Inflammatory macrophage treated with lipopolysaccharide for 1 hour (primary cell): Measurements from ENCODE around the gene MATN1.

Experiments used
- DNase-seq, 2 donors: peaks; one replicate each; pipeline ENCODE4 v3.0.0-alpha.2; 2020 to 2022

Gene MATN1

DNA sequence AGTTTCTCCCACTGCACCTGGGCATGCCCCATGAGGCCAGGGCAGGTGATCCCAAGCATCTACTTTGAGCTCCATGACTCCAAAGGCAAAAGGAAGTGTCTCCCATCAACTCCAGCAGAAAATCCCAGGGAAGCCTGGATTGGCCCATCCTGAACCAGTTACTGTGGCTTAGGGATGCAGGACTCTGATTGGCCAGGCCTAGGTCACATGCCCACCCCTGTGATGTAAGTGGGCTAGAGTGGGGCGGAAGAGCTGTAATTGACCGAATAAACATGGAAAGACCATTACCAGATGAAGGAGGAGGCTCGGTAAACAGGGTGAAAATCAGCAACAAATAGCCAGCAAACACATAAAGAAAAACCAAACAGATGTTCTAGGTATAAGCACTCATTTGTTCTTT, 45.2 kb downstream of the MATN1 start:
- no peak for DNase-seq

DNA sequence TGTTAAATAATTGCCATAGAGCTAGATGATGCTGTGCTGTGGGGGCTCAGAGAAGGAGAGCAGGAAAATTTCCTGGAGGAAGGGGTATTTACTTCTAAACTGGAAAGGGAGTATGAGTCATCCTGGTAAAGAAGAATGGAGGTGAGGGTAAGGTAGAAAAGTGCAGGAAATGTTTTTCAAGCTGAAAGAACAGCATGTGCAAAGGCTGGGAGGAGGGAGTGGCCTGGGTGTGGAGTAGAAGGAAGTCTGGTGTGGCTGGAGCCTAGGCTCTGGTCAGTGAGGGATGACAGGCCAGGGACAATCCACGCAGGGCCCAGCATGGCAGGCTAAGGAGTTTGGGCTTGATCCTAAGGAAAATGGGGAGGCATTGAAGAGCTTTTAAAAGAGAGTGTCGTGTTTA, 45.9 kb downstream of the MATN1 start:
- DNase-seq: no peak

DNA sequence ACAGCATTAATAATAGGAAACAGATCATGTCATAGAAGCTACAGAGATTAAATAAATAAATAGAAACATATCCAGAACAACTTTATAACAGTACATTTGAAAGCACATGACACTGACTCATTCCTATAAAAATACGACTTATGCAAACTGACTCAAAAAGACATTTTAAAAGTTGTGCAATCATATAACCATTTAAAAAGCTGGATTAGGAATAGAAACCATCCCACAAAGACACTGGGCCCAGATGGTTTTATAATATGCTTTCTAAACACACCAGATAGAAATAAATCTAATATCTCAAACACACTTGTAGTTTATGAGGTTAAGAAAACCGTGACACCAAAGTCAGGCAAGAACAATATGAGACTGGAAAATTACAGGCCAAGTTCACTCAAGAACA, 47.6 kb downstream of the MATN1 start:
- peak; percentile 51 to 54 for DNase-seq

DNA sequence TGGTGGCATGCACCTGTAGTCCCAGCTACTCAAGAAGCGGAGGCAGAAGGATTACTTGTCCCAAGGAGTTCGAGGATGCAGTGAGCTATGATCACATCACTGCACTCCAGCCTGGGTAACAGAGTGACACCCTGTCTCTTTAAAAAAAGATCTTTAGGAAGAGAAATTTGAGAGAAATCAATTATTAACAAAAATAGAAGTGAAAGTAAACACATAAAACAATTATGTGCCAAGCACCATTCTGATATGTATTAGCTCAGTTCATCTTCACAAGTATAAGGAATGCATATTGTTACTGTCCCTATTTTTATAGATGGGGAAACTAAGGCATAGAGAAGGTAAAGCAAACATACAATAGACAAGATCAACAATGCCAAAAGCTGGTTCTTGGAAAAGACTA, 48.1 kb downstream of the MATN1 start:
- peak in 1 of 2 donors; percentile 0 for DNase-seq

DNA sequence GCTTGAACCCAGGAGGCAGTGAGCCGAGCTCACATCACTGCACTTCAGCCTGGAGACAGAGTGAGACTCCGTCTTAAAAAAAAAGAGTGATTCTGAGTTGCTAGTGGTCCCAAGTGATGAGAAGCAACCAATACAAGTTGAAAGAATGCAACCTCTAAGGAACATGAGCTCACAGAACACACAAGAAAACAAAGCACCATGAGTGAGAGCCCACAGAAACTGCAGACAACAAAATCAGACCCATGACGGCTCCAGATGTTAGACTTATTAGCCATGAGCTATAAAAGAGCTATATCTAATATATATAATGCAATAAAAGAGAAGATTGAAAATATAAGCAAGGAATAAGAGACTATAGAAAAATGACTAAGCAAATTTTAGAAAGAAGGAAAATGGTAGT, 50.0 kb downstream of the MATN1 start:
- DNase-seq: no peak

DNA sequence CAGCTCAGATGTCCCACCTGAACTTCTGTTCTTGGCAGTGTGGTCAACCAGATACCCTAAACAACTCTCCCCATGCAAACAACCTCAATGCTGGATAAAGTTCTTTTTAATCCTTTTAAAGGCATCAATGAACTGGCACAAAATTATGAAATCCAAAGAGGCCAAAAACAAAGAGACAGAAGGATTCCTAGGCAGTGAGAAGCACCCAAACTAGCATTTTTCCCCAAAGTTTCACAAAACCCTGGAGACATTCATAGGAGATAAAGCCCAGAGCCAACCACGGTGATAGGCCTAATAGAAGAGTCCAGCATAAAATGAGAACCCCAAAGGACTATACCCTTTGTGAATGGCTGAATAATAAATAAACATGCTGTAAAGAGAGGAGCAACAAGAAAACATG, 50.7 kb downstream of the MATN1 start:
- no peak for DNase-seq

DNA sequence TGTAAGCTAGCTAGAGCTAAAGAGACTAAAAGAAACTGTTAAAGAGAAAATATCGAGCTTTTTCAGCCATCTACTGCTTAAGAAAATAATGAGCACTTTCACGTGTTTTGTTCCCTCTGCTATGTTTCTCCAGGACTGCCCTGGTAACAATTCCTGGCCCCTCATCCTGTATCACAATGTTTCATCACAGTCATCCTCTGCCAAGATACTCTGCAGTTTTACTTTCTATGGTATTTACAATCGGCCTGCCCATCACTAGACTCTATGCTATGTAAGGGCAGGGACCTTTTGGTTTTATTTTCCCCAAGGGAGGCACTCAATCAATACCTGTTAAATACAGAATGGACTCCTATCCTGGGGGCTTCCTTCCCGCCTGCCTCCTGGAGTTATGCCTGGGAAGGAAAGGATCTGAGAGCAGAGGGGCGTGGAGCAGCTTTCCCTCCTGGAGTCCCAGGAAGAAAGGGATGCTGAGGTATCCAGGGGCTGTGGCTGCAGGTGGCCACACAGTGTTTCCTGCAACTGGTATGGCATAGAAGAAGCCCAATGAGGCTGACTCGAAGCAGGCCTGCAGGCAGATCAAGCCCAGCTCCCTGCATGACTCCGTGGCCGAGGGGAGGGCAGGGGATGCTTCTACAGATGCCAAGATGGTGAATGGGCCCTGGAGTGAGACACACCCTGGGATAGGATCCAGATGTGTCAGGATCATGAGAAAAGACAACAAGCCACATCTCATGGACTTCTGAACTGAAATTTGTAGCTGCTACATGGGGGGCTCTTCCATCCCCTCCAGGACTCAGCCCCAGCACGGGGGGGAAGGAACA, 52.9 kb downstream of the MATN1 start:
- no peak for DNase-seq

DNA sequence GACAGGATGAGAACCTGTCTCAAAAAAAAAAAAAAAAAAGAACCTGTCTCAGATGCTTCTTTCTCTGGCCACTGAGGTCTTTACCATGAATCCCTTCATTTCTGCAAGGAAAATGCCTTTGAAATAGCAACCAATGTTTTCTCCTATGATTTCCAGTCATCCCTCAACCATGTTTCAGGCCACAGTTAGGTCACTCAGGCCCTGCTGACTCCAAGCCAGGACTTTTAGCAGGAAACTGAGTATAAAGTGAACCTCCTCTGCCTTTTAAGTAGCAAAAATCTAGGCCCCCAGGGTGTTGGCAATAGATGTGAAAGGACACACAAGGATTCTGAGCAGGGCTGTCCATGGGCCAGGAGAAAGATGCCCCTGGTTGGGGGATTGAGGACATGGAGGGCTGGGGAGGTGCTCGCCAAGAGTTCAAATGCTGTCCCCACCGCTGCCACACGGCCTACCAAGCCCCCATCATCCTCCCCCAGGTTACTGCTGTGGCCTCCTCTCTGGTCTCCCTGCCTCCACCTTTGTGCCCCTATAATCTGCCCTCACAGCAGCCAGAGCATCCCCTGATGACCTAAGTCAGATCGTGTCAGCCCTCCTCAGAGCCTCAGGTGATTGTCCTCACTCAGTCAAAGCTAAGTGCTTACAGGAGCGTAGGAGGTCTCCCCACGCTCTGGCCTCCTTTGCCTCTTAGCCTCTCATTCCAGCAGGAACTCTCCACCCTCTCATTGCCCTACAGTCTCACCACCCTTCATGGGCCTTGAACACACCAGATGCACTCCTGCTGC, 54.6 kb downstream of the MATN1 start:
- no peak for DNase-seq

DNA sequence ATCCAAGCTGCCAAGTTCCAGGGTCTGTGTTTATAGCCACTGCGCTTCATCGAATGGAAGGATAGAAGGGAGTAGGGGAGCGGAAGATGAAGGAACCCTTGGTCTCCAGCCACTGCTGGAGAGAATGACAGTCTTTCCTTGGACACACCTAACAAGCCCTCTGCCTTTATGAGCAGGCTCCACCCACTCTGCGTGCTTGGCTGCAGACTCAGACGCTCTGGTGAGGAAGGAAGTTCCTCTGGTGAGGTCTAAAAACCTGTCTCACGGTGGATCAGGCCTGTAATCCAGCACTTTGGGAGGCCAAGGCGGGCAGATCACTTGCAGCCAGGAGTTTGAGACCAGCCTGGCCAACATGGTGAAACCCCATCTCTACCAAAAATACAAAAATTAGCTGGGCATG, 55.4 kb downstream of the MATN1 start:
- no peak for DNase-seq

DNA sequence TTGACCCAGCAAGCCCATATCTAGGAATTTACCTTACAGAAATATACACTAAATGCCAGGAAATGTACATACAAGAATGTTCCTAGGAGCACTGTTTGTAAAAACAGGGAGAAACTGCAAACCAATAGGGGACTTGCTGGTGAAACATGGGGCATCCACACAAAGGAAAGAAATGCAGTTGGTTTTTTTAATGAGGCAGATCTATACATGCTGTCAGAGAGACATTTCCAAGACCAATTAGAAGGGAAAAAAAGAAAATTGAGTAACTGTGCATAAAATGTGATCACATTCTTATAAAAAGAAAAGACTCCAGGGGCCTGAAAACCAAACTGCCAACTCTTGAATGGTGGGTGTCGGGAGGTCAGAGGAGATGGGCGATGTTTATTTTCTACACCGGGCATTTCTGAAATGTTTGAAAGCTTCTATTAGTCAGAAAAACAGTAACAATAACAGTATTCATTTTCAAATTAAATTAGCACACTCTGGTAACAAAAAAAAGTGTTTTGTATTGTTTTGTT, 56.6 kb downstream of the MATN1 start:
- DNase-seq: no peak

DNA sequence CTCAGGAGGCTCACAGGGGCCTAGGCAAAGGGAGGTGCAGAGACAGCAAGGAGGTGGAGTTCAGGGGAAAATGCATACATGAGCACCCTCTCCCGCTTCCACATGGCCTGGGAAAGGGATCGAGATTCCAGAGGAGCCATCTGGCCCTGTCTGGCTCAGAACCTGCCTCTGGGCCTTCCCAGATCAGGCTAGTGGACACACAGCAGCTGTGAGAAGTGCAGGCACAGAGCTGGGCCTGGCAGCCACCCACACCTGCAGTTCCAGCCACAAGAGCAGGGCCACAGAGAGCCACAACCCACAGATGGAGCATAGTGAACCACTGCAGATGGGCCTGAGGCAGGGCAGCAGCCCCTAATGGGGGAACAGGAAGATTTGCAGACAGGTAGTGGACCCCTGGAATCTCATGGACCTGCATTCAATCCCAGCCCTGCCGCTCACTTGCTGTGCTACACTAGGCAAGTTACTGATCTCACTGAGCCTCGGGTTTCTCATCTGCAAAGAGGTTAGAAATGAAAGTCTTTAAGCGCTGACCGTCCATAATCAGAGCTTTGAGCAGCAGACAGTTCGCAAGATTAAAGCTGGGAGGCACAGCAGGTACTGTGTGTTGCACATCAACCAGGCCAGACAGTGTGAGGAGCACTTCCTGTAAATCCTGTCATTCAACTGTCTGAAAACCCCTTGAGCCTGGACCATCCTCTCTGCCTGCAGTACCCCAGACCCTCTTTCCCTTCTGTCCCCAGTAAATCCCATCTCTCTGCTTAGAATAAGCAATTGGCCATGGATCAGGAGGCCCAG, 58.0 kb downstream of the MATN1 start:
- DNase-seq: no peak

DNA sequence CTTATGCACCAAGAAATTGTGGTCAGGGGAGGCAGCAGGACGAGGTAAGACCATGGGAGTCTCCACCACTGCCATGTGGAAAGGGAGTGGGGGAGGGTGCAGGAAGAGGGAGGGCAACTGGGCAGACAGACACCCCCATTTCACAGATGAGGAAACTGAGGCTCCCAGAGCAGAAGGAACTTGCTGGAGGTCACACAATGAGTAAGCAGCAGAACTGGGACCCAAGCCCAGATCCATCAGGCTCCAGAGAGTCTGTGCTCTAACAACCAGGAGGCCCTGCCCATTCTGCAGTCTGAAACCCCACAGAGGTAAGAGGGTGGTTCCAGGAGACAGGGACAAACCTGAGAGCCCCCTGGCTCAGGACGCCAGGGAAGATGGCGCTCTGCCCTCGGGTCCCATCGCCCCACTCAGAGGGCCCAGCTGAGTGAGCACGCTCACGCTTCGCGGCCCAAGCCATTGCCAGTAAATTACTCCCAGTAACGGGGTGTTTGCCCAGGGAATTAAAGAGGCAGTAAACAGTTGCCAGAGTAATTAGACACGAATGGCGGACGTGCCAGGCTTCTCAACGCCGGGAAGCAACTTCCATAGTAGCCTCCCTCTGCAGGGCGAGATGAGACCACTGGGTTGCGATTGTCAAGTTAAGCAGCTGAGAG, 59.2 kb downstream of the MATN1 start:
- DNase-seq: no peak

DNA sequence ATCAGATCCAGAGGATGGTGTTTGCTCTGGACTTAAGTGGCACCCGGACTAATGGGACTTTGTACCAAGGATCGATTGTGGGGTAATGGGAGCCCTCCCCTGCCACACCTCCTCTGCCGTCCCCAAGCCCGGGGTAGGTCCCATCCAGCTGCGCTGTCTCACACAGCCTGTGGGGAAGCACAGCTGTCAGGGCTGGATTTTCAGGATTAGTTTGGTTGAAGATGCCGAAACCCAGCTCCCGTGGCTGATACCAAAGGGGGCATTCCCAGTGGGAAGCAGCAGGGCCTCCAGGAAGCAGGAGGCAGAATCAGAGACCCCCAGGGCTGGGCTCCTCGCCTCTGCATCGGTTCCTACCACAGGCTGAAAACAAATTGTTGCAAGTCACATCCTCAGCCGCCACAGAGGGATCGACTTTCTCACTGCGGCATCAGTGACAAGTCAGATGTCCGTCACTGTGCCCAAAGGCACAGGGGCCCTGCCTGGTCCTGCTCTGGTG, 59.7 kb downstream of the MATN1 start:
- DNase-seq: no peak

DNA sequence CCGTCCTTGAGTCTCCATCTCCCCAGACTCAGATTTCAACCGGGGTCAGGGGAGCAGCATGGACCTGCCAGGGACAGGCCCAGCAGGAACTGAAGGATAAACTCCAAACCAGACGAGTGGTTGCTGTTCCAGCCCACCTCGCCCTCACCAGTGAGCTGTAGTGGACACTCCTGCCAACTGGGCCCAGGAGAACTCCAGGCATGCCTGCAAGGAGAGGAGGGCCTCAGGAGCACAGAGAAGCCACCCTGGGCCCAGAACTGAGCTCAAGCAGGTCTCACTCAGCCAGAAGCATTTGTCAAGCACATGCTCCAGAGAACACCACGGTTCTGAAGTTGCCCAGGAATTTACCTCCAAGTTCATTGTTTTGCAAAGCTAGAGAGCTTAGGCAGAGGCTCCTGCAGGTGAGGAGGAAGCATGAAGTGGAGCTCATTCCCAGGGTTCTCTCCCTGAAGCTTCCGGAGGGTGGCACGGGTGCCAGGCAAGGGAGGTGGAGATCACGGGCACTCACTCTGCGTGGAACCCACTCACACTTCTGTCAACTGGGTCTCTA, 61.0 kb downstream of the MATN1 start:
- DNase-seq: no peak

DNA sequence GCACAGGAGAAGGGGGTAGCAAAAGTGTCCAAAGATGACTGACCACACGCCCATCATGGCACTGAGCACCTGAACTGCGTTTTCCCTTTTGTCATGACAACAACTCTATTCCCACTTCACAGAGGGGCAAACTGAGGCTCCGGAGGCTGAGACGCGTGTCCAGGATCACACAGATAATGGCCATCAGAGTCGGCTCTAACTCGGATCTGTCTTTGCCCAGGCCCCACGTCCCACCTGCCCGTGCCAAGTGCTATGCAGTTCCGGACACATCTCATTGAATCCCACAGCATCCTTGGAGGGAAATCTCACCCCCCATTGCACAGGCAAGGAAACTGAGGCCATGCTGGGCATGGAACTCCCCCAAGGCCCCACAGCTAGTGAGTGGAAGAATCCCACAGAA, 62.1 kb downstream of the MATN1 start:
- DNase-seq: no peak
